Measurements from ENCODE around the gene GPC6. TPM values are rescaled to one million over a fixed set of nuclear protein-coding genes. Genes with fewer than 3 reads are reported as not detected.

Gene GPC6
- total RNA-seq, 1 experiment from 2014 or later, result 0.22 TPM

- Histone ChIP-seq H3K9ac (ENCODE audit: low read length) (no peak overlapping the region), H3K9me3 (ENCODE audit: control insufficient read depth in 1 of 2, insufficient read depth in 1 of 2, low read depth in 1 of 2, low read length in 2 of 2) (no peaks in the 10 kb centered on the region), H3K4me1 (ENCODE audit: control insufficient read depth in 1 of 2, insufficient read depth in 2 of 2, low read length in 2 of 2) (no peaks in the 10 kb centered on the region), H3K27ac (ENCODE audit: low read depth, low read length) (no peak overlapping the region), H3K36me3 (ENCODE audit: control insufficient read depth in 1 of 2, insufficient read depth in 2 of 2, low read length in 2 of 2) (no peaks in the 10 kb centered on the region), H3K27me3 (ENCODE audit: insufficient read depth, low read length) (0 out of 2 replicates have a peak, but pooled peaks cover 4% of the 10 kb centered on the region), H4K20me1 (ENCODE audit: insufficient read depth) (no peaks in the 10 kb centered on the region), H3K4me3 (replicated peaks in 1 of 2; ENCODE audit: low read depth in 1 of 2, low read length in 2 of 2) (no peak overlapping the region), H3K9me2 (ENCODE audit: insufficient read depth) (no peaks in the 10 kb centered on the region), H2AFZ (ENCODE audit: low read depth, low read length, poor library complexity, severe bottlenecking) (no peak overlapping the region), H3K4me2 (ENCODE audit: low read length) (no peak overlapping the region), H3K79me2 (ENCODE audit: insufficient read depth, low read length) (no peaks in the 10 kb centered on the region)
- RAD21 ChIA-PET (ENCODE audit: low non-redundant PET in 1 of 2, low total read pairs in 2 of 2, uncharacterized antibody in 2 of 2, unreplicated experiment in 2 of 2), result no interaction called here
- no peak for DNase-seq (ENCODE audit: low read depth, low spot score)
- intact Hi-C loops (cut with micrococcal nuclease), result no loop called here
- CTCF ChIA-PET, result interaction anchor here (3.9 kb wide), 1 partner anchor 11 kb away, joined by 16 read pairs; no protein-coding TSS in a partner anchor
- ATAC-seq, result no peak
- POLR2A ChIA-PET, result no interaction called here
- TF ChIP-seq MAX (IDR thresholded peaks at IDR 0.05) (no peak), TCF7L2 (IDR thresholded peaks at IDR 0.05; ENCODE audit: borderline replicate concordance, extremely low read depth, insufficient read depth, insufficient read length) (no peak), FOSL1 (IDR thresholded peaks at IDR 0.05; ENCODE audit: low read depth) (no peak), EZH2 (IDR thresholded peaks at IDR 0.05) (no peak), SRF (IDR thresholded peaks at IDR 0.05; ENCODE audit: low read depth) (no peak), YY1 (IDR thresholded peaks at IDR 0.05; ENCODE audit: extremely low read depth, insufficient replicate concordance, low read depth, low read length) (no peak), CTCF (IDR thresholded peaks at IDR 0.05 in 2 of 3, conservative IDR thresholded peaks at IDR 0.05 in 1 of 3; ENCODE audit: borderline replicate concordance in 1 of 3, insufficient read depth in 1 of 3, low read depth in 2 of 3, low read length in 2 of 3) (no peak), POLR2AphosphoS5 (IDR thresholded peaks at IDR 0.05; ENCODE audit: low read depth, low read length) (no peak), SP1 (IDR thresholded peaks at IDR 0.05; ENCODE audit: low read depth) (no peak), EGR1 (IDR thresholded peaks at IDR 0.05; ENCODE audit: low read depth) (no peak), ZNF274 (IDR thresholded peaks at IDR 0.05; ENCODE audit: low read depth, low read length) (no peak), JUND (IDR thresholded peaks at IDR 0.05) (no peak), SIN3A (IDR thresholded peaks at IDR 0.05; ENCODE audit: low read depth) (no peak), CBX3 (IDR thresholded peaks at IDR 0.05; ENCODE audit: low read depth) (no peak), POLR2A (IDR thresholded peaks at IDR 0.05; ENCODE audit: borderline replicate concordance, extremely low read depth, insufficient read depth, insufficient read length) (no peak)
- TF ChIP-seq, protein P1, sequence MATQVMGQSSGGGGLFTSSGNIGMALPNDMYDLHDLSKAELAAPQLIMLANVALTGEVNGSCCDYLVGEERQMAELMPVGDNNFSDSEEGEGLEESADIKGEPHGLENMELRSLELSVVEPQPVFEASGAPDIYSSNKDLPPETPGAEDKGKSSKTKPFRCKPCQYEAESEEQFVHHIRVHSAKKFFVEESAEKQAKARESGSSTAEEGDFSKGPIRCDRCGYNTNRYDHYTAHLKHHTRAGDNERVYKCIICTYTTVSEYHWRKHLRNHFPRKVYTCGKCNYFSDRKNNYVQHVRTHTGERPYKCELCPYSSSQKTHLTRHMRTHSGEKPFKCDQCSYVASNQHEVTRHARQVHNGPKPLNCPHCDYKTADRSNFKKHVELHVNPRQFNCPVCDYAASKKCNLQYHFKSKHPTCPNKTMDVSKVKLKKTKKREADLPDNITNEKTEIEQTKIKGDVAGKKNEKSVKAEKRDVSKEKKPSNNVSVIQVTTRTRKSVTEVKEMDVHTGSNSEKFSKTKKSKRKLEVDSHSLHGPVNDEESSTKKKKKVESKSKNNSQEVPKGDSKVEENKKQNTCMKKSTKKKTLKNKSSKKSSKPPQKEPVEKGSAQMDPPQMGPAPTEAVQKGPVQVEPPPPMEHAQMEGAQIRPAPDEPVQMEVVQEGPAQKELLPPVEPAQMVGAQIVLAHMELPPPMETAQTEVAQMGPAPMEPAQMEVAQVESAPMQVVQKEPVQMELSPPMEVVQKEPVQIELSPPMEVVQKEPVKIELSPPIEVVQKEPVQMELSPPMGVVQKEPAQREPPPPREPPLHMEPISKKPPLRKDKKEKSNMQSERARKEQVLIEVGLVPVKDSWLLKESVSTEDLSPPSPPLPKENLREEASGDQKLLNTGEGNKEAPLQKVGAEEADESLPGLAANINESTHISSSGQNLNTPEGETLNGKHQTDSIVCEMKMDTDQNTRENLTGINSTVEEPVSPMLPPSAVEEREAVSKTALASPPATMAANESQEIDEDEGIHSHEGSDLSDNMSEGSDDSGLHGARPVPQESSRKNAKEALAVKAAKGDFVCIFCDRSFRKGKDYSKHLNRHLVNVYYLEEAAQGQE (IDR thresholded peaks at IDR 0.05; ENCODE audit: low read depth), result no peak
- TF ChIP-seq, protein P2, sequence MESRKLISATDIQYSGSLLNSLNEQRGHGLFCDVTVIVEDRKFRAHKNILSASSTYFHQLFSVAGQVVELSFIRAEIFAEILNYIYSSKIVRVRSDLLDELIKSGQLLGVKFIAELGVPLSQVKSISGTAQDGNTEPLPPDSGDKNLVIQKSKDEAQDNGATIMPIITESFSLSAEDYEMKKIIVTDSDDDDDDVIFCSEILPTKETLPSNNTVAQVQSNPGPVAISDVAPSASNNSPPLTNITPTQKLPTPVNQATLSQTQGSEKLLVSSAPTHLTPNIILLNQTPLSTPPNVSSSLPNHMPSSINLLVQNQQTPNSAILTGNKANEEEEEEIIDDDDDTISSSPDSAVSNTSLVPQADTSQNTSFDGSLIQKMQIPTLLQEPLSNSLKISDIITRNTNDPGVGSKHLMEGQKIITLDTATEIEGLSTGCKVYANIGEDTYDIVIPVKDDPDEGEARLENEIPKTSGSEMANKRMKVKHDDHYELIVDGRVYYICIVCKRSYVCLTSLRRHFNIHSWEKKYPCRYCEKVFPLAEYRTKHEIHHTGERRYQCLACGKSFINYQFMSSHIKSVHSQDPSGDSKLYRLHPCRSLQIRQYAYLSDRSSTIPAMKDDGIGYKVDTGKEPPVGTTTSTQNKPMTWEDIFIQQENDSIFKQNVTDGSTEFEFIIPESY (IDR thresholded peaks at IDR 0.05; ENCODE audit: extremely low read depth, insufficient replicate concordance, low read length), result no peak
- no TSS peak for BruUV-seq (replicated peaks)
These were observed 1200.8 kb downstream of the GPC6 start for GRCh38 chr13:94427313-94427953.
